ENCODE data around the gene PIKFYVE. TPM values are rescaled to one million over a fixed set of nuclear protein-coding genes. Genes with fewer than 3 reads are reported as not detected.
"Not testable (repeated sequence)": the region's sequence is repeated elsewhere in the genome, so short reads cannot be mapped to it uniquely, and the experiment has no call there.

PIKFYVE gene
- total RNA-seq, 1 experiment from 2014 or later = 27.2 TPM

- no peak overlapping the region for H3K4me3 Mint-ChIP-seq
- no peak overlapping the region for H3K27ac Mint-ChIP-seq
- H4K8ac ChIP-seq (replicated peaks; ENCODE audit: insufficient read length, low read depth, low read length) = no peak overlapping the region
- H3K9me3 Mint-ChIP-seq = peaks cover 32 to 42% of the 10 kb centered on the region in 2 experiments
- no peaks in the 10 kb centered on the region for H3K23me2 ChIP-seq (ENCODE audit: insufficient read length, low read depth, low read length, poor library complexity, severe bottlenecking)
- no peak overlapping the region for H4K5ac ChIP-seq (ENCODE audit: insufficient read length, low read depth, low read length)
- H2AK5ac ChIP-seq (ENCODE audit: insufficient read length, low read length) = no peak overlapping the region
- no peak overlapping the region for H2AFZ ChIP-seq (ENCODE audit: low read length)
- peak; percentile 48; the same call in 2 of the 3 replicates for TF ChIP-seq CTCF (conservative IDR thresholded peaks at IDR 0.05)
- no peaks in the 10 kb centered on the region for H3K79me2 ChIP-seq (ENCODE audit: insufficient read depth, low read length)
- no CpG with 5 or more reads among the region's 3 CpGs for WGBS (ENCODE audit: extremely low coverage, insufficient read length, low lambda C conversion rate)
- no peak for DNase-seq
- H4K20me1 ChIP-seq (ENCODE audit: control insufficient read depth, insufficient read depth, insufficient read length) = no peaks in the 10 kb centered on the region
- H3K27me3 ChIP-seq (ENCODE audit: insufficient read depth, low read length) = no peaks in the 10 kb centered on the region
- H3K79me1 ChIP-seq (ENCODE audit: insufficient read depth, low read depth, low read length, poor library complexity, severe bottlenecking) = no peaks in the 10 kb centered on the region
- H2BK15ac ChIP-seq (ENCODE audit: low read depth, low read length) = no peak overlapping the region
- H3K27me3 Mint-ChIP-seq (ENCODE audit: low read depth) = peaks cover 8% of the 10 kb centered on the region
- no peak overlapping the region for H3K18ac ChIP-seq (ENCODE audit: insufficient read length, low read depth, low read length)
- no peak overlapping the region for H3K56ac ChIP-seq (ENCODE audit: insufficient read length, low read depth, low read length)
- no peak overlapping the region for H3K4me2 ChIP-seq (ENCODE audit: insufficient read depth, insufficient read length, low read length)
- no peak overlapping the region for H3K9ac ChIP-seq (ENCODE audit: extremely low read depth, insufficient read length, low read length)
- H2BK20ac ChIP-seq (ENCODE audit: low read depth, low read length, poor library complexity, severe bottlenecking) = no peak overlapping the region
- H3K9me3 ChIP-seq (ENCODE audit: control insufficient read depth, low read depth, low read length) = peaks cover 17% of the 10 kb centered on the region
- no peak overlapping the region for H4K91ac ChIP-seq (ENCODE audit: insufficient read length, low read depth, low read length)
- no peak overlapping the region for H3K27ac ChIP-seq (ENCODE audit: insufficient read length, low read depth, low read length)
- H3K4me1 ChIP-seq (ENCODE audit: insufficient read depth, low read length) = no peaks in the 10 kb centered on the region
- H3K14ac ChIP-seq (ENCODE audit: insufficient read depth, low read length) = no peak overlapping the region
- H2BK120ac ChIP-seq (ENCODE audit: low read depth, low read length, poor library complexity, severe bottlenecking) = no peak overlapping the region
- H2BK12ac ChIP-seq (ENCODE audit: insufficient read length, low read depth, low read length) = no peak overlapping the region
- H3K4ac ChIP-seq (ENCODE audit: low read depth, low read length) = no peak overlapping the region
- peaks cover 12 to 34% (median 19%) of the 10 kb centered on the region in 3 experiments for H3K36me3 Mint-ChIP-seq (ENCODE audit: insufficient read depth in 1 of 3, low read depth in 3 of 3)
- H3K4me1 Mint-ChIP-seq = no peaks in the 10 kb centered on the region
- no peak overlapping the region for H3K23ac ChIP-seq (ENCODE audit: insufficient read length, low read depth, low read length)
- no peak overlapping the region for H2BK5ac ChIP-seq (ENCODE audit: insufficient read length, low read length)
- H3T11ph ChIP-seq (ENCODE audit: low read length) = no peak overlapping the region
Observed at GRCh38 chr2:208392300-208392699, 126.2 kb downstream of the PIKFYVE start.

- not testable (repeated sequence) for H3K23me2 ChIP-seq (ENCODE audit: insufficient read length, low read depth, low read length, poor library complexity, severe bottlenecking); H2BK12ac ChIP-seq (ENCODE audit: insufficient read length, low read depth, low read length); H3T11ph ChIP-seq (ENCODE audit: low read length); H3K4me1 ChIP-seq (ENCODE audit: insufficient read depth, low read length); H4K5ac ChIP-seq (ENCODE audit: insufficient read length, low read depth, low read length); H3K4ac ChIP-seq (ENCODE audit: low read depth, low read length); H3K56ac ChIP-seq (ENCODE audit: insufficient read length, low read depth, low read length); H3K79me2 ChIP-seq (ENCODE audit: insufficient read depth, low read length); H3K18ac ChIP-seq (ENCODE audit: insufficient read length, low read depth, low read length); H3K4me1 Mint-ChIP-seq; DNase-seq; H3K9ac ChIP-seq (ENCODE audit: extremely low read depth, insufficient read length, low read length); H3K4me2 ChIP-seq (ENCODE audit: insufficient read depth, insufficient read length, low read length); H3K27ac ChIP-seq (ENCODE audit: insufficient read length, low read depth, low read length); H3K27ac Mint-ChIP-seq; H2BK20ac ChIP-seq (ENCODE audit: low read depth, low read length, poor library complexity, severe bottlenecking); H2AK5ac ChIP-seq (ENCODE audit: insufficient read length, low read length); H2BK5ac ChIP-seq (ENCODE audit: insufficient read length, low read length); H4K20me1 ChIP-seq (ENCODE audit: control insufficient read depth, insufficient read depth, insufficient read length); H3K27me3 ChIP-seq (ENCODE audit: insufficient read depth, low read length); H3K4me3 Mint-ChIP-seq; H3K14ac ChIP-seq (ENCODE audit: insufficient read depth, low read length); H4K91ac ChIP-seq (ENCODE audit: insufficient read length, low read depth, low read length); H4K8ac ChIP-seq (replicated peaks; ENCODE audit: insufficient read length, low read depth, low read length); H2AFZ ChIP-seq (ENCODE audit: low read length); H2BK15ac ChIP-seq (ENCODE audit: low read depth, low read length); H3K79me1 ChIP-seq (ENCODE audit: insufficient read depth, low read depth, low read length, poor library complexity, severe bottlenecking); H3K23ac ChIP-seq (ENCODE audit: insufficient read length, low read depth, low read length); H2BK120ac ChIP-seq (ENCODE audit: low read depth, low read length, poor library complexity, severe bottlenecking)
- Mint-ChIP-seq H3K36me3 (ENCODE audit: insufficient read depth in 1 of 3, low read depth in 3 of 3) (peaks cover 12 to 30% (median 19%) of the 10 kb centered on the region in 3 experiments), H3K27me3 (ENCODE audit: low read depth) (peaks cover 20% of the 10 kb centered on the region), H3K9me3 (peaks cover 32 to 41% of the 10 kb centered on the region in 2 experiments)
- peaks cover 17% of the 10 kb centered on the region for H3K9me3 ChIP-seq (ENCODE audit: control insufficient read depth, low read depth, low read length)
- no CpG with 5 or more reads among the region's 4 CpGs for WGBS (ENCODE audit: extremely low coverage, insufficient read length, low lambda C conversion rate)
Observed at GRCh38 chr2:208396796-208397195, 130.7 kb downstream of the PIKFYVE start.
